SK-N-SH treated with all-trans-retinoic acid at 6 μM for 48 hours (cell line): ENCODE measurements around the gene HYAL3.

Source experiments
- ATAC-seq: fragments of 200-7000 bp; cut with Tn5 transposase; 3 replicates; pipeline ENCODE4 v1.9.1; 2020; ENCODE audit warnings: mild to moderate bottlenecking, moderate library complexity
- ARNTL ChIP-seq: fragments of 450-650 bp; formaldehyde crosslinking; IDR thresholded peaks from 2 replicates; pipeline ENCODE4 v1.5.0; 2020; ENCODE audit warnings: low read depth, mild to moderate bottlenecking, moderate library complexity, borderline replicate concordance
- BACH2 ChIP-seq: fragments of 250-450 bp; sonication (Bioruptor Pico); IDR thresholded peaks from 2 replicates; pipeline ENCODE4 v1.9.0; 2021; ENCODE audit warnings: mild to moderate bottlenecking, borderline replicate concordance
- ESRRG ChIP-seq: fragments of 250-450 bp; sonication (Bioruptor Pico); IDR thresholded peaks from 2 replicates; pipeline ENCODE4 v1.6.1; 2021; ENCODE audit warnings: mild to moderate bottlenecking
- GLIS3 ChIP-seq: fragments of 250-450 bp; sonication (Bioruptor Pico); IDR thresholded peaks from 2 replicates; pipeline ENCODE4 v1.5.0; 2020; ENCODE audit warnings: mild to moderate bottlenecking, moderate library complexity
- ISL1 ChIP-seq: fragments of 250-450 bp; sonication (Bioruptor Pico); IDR thresholded peaks from 2 replicates; pipeline ENCODE4 v2.1.2; 2022; ENCODE audit warnings: mild to moderate bottlenecking, moderate library complexity
- OSR1 ChIP-seq: fragments of 250-450 bp; sonication (Bioruptor Pico); IDR thresholded peaks from 2 replicates; pipeline ENCODE4 v1.8.0; 2022; ENCODE audit warnings: moderate library complexity, mild to moderate bottlenecking, inconsistent platforms
- PPARA ChIP-seq: fragments of 250-450 bp; sonication (Bioruptor Pico); IDR thresholded peaks from 2 replicates; pipeline ENCODE4 v1.5.0; 2020; ENCODE audit warnings: mild to moderate bottlenecking, borderline replicate concordance
- SNAI2 ChIP-seq: fragments of 250-450 bp; sonication (Bioruptor Pico); IDR thresholded peaks from 2 replicates; pipeline ENCODE4 v1.5.0; 2020; ENCODE audit warnings: mild to moderate bottlenecking, moderate library complexity
- TCF4 ChIP-seq: fragments of 250-450 bp; sonication (Bioruptor Pico); IDR thresholded peaks from 2 replicates; pipeline ENCODE4 v1.8.0; 2021; ENCODE audit warnings: mild to moderate bottlenecking, moderate library complexity, borderline replicate concordance
- TOX ChIP-seq: fragments of 250-450 bp; sonication (Bioruptor Pico); IDR thresholded peaks from 2 replicates; pipeline ENCODE4 v1.8.0; 2021; ENCODE audit warnings: mild to moderate bottlenecking, moderate library complexity, borderline replicate concordance
- ZC3H10 ChIP-seq: fragments of 250-450 bp; sonication (Bioruptor Pico); IDR thresholded peaks from 2 replicates; pipeline ENCODE4 v1.5.1; 2021; ENCODE audit warnings: mild to moderate bottlenecking, moderate library complexity
- ZFP3 ChIP-seq: fragments of 250-450 bp; sonication (Bioruptor Pico); IDR thresholded peaks from 2 replicates; pipeline ENCODE4 v1.5.0; 2020; ENCODE audit warnings: mild to moderate bottlenecking, moderate library complexity
- ZFP30 ChIP-seq: fragments of 450-650 bp; formaldehyde crosslinking; IDR thresholded peaks from 2 replicates; pipeline ENCODE4 v1.5.0; 2022; ENCODE audit warnings: mild to moderate bottlenecking, moderate library complexity
- ZNF565 ChIP-seq: fragments of 450-650 bp; formaldehyde crosslinking; conservative IDR thresholded peaks from 2 replicates; pipeline ENCODE4 v1.5.0; 2020; ENCODE audit warnings: low read depth, mild to moderate bottlenecking, moderate library complexity
- ZNF70 ChIP-seq: fragments of 450-650 bp; formaldehyde crosslinking; IDR thresholded peaks from 2 replicates; pipeline ENCODE4 v1.5.0; 2020; ENCODE audit warnings: mild to moderate bottlenecking, moderate library complexity
- ZNF8 ChIP-seq: fragments of 450-650 bp; formaldehyde crosslinking; IDR thresholded peaks from 2 replicates; pipeline ENCODE4 v1.5.0; 2020; ENCODE audit warnings: mild to moderate bottlenecking, moderate library complexity
- TF ChIP-seq, protein P1 (sequence below): fragments of 250-450 bp; sonication (Bioruptor Pico); IDR thresholded peaks from 2 replicates; pipeline ENCODE4 v1.8.0; 2020; ENCODE audit warnings: mild to moderate bottlenecking, moderate library complexity, borderline replicate concordance
- TF ChIP-seq, protein P2 (sequence below): fragments of 250-450 bp; sonication (Bioruptor Pico); IDR thresholded peaks from 2 replicates; pipeline ENCODE4 v1.5.0; 2020; ENCODE audit warnings: mild to moderate bottlenecking, moderate library complexity
- TF ChIP-seq, protein P3 (sequence below): fragments of 250-450 bp; sonication (Bioruptor Pico); IDR thresholded peaks from 2 replicates; pipeline ENCODE4 v1.5.1; 2021; ENCODE audit warnings: mild to moderate bottlenecking, moderate library complexity
- TF ChIP-seq, protein P4 (sequence below): fragments of 250-450 bp; sonication (Bioruptor Pico); IDR thresholded peaks from 2 replicates; pipeline ENCODE4 v1.8.0; 2021; ENCODE audit warnings: low read depth, mild to moderate bottlenecking, moderate library complexity, borderline replicate concordance

HYAL3 gene

DNA sequence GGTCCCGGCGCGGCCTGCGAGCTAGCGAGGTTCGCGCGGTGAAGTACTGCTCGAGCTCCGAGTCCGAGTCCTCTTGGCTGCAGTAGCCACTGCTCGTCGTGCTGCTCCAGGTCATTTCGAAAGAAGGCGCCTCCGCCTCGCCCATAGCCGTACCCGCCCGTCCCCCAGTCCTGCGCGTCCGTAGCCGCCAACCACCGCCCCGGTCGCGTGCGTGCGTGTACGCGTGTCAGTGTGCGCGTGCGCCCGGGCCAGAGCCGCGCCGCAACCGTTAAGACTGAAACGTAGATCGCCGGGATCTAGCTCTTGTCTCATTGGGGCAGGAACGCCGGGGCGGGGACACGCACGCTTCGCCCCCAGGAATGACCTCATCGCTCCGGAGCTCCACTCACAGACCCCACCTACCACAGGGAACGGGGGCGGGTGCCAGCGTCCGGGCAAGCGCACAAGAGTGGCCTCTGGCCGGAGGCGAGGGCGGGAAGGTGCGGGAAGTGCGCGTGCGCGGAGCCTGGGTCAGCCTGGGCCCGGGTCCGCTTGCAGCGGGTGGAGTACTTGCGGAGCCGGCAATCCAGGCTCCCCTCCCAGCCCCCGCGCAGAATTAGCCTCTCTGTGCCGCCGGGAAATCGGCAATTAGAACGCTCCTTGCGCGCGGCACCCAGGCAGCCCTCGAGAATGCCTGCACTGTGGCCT is 38.1 kb upstream of the HYAL3 start:
- peak; percentile 93 for ATAC-seq

DNA sequence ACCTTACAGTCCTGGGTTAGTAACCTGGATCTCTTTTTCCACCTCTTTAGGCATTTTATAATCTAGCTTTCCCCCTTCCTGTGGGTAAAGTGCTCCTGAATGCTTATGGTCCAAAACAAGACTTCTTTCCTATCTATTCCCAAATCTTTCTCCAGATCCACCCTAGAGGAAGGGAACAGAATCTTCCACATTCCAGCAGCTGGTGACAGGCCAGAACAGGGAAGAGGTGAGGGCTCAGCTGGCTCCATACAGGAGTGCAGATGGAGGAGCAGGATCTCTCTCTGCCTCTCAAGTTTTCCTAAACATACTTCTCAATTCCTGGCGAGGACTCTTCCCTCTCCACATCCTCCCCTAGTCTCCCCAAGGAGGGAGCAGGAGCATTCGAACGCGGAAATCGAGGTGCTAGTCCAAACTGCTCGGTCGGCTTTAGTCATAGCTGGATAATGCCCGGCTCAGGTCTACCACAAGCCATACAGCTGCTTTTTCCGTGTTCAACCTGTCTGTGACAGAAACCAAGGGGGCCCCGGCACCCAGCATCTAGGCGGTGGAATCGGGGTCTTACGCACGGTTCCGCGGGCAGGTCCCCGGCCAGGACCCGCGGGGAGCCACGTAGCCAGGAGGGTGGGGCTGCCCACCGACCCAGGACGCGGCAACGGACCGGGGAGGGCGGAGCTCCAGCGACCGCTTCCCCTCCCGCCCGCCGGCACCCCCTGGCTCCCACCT is 37.4 kb upstream of the HYAL3 start:
- peak; percentile 11 for ATAC-seq
- no peak for TF ChIP-seq ZFP30 (CRISPR knock-in tag)
- no peak for TF ChIP-seq PPARA (CRISPR knock-in tag)
- TF ChIP-seq, protein P1, sequence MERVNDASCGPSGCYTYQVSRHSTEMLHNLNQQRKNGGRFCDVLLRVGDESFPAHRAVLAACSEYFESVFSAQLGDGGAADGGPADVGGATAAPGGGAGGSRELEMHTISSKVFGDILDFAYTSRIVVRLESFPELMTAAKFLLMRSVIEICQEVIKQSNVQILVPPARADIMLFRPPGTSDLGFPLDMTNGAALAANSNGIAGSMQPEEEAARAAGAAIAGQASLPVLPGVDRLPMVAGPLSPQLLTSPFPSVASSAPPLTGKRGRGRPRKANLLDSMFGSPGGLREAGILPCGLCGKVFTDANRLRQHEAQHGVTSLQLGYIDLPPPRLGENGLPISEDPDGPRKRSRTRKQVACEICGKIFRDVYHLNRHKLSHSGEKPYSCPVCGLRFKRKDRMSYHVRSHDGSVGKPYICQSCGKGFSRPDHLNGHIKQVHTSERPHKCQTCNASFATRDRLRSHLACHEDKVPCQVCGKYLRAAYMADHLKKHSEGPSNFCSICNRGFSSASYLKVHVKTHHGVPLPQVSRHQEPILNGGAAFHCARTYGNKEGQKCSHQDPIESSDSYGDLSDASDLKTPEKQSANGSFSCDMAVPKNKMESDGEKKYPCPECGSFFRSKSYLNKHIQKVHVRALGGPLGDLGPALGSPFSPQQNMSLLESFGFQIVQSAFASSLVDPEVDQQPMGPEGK, result no peak
- TF ChIP-seq BACH2 (CRISPR knock-in tag), result no peak
- no peak for TF ChIP-seq GLIS3 (CRISPR knock-in tag)
- no peak for TF ChIP-seq ESRRG
- no peak for TF ChIP-seq ZC3H10 (CRISPR knock-in tag)

More for the DNA sequence above, 38.1 kb upstream of the HYAL3 start:
- TF ChIP-seq ZC3H10 (CRISPR knock-in tag) (no peak), ARNTL (no peak), SNAI2 (CRISPR knock-in tag) (no peak), TCF4 (no peak), ZNF70 (CRISPR knock-in tag) (no peak), OSR1 (CRISPR knock-in tag) (no peak), GLIS3 (CRISPR knock-in tag) (no peak), ZFP30 (CRISPR knock-in tag) (no peak), PPARA (CRISPR knock-in tag) (no peak), ISL1 (CRISPR knock-in tag) (no peak), ZNF8 (CRISPR knock-in tag) (no peak), ESRRG (no peak), ZFP3 (CRISPR knock-in tag) (no peak), TOX (CRISPR knock-in tag) (no peak), ZNF565 (no peak)
- TF ChIP-seq, protein P2, sequence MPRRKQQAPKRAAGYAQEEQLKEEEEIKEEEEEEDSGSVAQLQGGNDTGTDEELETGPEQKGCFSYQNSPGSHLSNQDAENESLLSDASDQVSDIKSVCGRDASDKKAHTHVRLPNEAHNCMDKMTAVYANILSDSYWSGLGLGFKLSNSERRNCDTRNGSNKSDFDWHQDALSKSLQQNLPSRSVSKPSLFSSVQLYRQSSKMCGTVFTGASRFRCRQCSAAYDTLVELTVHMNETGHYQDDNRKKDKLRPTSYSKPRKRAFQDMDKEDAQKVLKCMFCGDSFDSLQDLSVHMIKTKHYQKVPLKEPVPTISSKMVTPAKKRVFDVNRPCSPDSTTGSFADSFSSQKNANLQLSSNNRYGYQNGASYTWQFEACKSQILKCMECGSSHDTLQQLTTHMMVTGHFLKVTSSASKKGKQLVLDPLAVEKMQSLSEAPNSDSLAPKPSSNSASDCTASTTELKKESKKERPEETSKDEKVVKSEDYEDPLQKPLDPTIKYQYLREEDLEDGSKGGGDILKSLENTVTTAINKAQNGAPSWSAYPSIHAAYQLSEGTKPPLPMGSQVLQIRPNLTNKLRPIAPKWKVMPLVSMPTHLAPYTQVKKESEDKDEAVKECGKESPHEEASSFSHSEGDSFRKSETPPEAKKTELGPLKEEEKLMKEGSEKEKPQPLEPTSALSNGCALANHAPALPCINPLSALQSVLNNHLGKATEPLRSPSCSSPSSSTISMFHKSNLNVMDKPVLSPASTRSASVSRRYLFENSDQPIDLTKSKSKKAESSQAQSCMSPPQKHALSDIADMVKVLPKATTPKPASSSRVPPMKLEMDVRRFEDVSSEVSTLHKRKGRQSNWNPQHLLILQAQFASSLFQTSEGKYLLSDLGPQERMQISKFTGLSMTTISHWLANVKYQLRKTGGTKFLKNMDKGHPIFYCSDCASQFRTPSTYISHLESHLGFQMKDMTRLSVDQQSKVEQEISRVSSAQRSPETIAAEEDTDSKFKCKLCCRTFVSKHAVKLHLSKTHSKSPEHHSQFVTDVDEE (CRISPR knock-in tag), result no peak
- TF ChIP-seq, protein P3, sequence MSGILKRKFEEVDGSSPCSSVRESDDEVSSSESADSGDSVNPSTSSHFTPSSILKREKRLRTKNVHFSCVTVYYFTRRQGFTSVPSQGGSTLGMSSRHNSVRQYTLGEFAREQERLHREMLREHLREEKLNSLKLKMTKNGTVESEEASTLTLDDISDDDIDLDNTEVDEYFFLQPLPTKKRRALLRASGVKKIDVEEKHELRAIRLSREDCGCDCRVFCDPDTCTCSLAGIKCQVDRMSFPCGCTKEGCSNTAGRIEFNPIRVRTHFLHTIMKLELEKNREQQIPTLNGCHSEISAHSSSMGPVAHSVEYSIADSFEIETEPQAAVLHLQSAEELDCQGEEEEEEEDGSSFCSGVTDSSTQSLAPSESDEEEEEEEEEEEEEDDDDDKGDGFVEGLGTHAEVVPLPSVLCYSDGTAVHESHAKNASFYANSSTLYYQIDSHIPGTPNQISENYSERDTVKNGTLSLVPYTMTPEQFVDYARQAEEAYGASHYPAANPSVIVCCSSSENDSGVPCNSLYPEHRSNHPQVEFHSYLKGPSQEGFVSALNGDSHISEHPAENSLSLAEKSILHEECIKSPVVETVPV (CRISPR knock-in tag), result no peak
- TF ChIP-seq, protein P4, sequence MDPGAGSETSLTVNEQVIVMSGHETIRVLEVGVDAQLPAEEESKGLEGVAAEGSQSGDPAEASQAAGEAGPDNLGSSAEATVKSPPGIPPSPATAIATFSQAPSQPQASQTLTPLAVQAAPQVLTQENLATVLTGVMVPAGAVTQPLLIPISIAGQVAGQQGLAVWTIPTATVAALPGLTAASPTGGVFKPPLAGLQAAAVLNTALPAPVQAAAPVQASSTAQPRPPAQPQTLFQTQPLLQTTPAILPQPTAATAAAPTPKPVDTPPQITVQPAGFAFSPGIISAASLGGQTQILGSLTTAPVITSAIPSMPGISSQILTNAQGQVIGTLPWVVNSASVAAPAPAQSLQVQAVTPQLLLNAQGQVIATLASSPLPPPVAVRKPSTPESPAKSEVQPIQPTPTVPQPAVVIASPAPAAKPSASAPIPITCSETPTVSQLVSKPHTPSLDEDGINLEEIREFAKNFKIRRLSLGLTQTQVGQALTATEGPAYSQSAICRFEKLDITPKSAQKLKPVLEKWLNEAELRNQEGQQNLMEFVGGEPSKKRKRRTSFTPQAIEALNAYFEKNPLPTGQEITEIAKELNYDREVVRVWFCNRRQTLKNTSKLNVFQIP (CRISPR knock-in tag), result no peak
- TF ChIP-seq, protein P1, result no peak
